DOHH2 (cell line): ENCODE measurements around the gene GPD2.

ENCODE experiments used
- CTCF ChIP-seq: fragments of 200-600 bp; sonication (generic); IDR thresholded peaks from one replicate; pipeline ENCODE4 v1.5.1; 2014; ENCODE audit warnings: antibody characterized with exemption, mild to moderate bottlenecking, low read depth, low read length; ENCODE audit not compliant: poor library complexity, severe bottlenecking
- EZH2phosphoT487 ChIP-seq: fragments of 200-600 bp; sonication (generic); IDR thresholded peaks from 2 replicates; pipeline ENCODE4 v1.6.1; 2017; ENCODE audit warnings: borderline replicate concordance, mild to moderate bottlenecking, antibody characterized with exemption, low read length, moderate library complexity, mixed read lengths

DNA sequence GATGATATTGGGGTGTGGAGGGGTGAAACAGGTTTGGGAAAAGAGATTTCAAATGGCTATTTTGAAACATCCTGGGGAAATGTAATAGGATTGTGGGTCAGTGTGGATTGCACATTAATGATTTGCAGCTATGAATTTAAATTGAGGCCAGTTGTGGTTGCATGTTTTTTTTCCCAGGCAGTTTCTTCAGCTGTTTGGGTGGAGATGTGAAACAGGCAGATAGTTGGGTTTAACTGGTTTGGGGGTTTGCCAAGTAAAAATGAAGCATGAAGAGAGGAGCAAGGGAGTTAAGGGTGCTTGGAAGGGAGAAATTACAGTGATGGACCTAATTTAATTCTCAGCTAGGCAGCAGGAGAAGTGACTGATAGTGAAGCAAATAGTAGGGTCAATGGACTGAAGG is 16.8 kb downstream of the GPD2 start:
- TF ChIP-seq CTCF (no peak), EZH2phosphoT487 (no peak)
